GM19099 (cell line): Measurements from ENCODE around the gene SSR1.

Experiments used
- POLR2A ChIP-seq: IDR thresholded peaks from 3 replicates; pipeline ENCODE4 v1.6.1; 2011; ENCODE audit warnings: low read depth; ENCODE audit not compliant: insufficient read length; ENCODE audit errors: extremely low read depth

SSR1 gene

DNA sequence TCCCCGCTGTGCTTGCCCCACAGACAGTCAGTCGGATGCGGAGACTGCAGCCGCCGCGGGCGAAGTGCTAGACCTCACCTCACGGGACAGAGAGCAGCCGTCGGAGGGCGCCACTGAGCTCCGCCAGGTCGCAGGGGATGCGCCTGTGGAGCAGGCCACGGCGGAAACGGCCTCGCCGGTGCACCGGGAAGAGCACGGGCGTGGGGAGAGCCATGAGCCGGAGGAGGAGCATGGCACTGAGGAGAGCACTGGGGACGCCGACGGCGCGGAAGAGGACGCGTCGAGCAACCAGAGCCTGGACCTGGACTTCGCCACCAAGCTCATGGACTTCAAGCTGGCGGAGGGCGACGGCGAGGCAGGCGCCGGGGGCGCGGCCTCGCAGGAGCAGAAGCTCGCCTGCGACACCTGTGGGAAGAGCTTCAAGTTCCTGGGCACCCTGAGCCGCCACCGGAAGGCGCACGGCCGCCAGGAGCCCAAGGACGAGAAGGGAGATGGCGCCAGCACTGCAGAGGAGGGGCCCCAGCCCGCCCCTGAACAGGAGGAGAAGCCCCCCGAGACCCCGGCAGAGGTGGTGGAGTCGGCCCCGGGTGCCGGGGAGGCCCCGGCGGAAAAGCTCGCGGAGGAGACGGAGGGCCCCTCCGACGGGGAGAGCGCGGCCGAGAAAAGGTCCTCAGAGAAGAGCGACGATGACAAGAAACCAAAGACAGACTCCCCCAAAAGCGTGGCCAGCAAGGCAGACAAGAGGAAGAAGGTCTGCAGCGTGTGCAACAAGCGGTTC lies 66.4 kb downstream of the SSR1 start:
- TF ChIP-seq POLR2A = no peak

DNA sequence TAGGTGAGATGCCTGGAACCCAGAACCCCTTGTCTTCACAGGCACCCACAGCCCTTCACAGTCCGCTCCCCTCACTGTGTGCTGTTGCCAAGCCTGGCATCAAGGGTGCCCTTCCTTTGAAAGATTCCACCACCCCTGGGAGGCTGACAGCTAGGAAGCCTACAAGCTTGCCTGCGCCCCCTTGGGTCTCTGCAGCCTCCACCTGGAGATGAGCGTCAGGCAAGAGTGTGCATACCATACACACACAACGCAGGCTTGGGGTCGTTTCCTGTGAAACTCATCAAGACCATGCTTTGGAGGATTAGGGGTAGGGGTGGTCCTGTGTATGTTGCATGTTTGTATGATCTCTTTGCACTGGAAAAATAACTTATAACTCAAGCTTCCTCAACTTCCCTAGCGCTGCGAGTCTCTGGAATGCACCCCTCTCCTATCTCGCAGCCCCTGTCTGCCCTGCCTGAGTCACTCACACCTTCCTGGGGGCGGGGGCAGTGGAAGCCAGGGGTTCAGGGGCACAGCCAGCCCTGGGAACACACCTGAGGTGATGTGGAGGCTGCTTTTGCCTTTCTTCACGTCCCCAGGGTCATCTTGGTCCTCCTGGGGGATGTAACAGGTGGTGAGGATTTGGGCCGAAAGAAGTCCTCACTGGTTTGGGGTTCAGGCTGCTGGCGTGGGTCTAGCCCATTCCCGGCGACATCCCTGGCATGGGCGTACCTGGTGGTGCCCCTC lies 67.2 kb downstream of the SSR1 start:
- no peak for TF ChIP-seq POLR2A

DNA sequence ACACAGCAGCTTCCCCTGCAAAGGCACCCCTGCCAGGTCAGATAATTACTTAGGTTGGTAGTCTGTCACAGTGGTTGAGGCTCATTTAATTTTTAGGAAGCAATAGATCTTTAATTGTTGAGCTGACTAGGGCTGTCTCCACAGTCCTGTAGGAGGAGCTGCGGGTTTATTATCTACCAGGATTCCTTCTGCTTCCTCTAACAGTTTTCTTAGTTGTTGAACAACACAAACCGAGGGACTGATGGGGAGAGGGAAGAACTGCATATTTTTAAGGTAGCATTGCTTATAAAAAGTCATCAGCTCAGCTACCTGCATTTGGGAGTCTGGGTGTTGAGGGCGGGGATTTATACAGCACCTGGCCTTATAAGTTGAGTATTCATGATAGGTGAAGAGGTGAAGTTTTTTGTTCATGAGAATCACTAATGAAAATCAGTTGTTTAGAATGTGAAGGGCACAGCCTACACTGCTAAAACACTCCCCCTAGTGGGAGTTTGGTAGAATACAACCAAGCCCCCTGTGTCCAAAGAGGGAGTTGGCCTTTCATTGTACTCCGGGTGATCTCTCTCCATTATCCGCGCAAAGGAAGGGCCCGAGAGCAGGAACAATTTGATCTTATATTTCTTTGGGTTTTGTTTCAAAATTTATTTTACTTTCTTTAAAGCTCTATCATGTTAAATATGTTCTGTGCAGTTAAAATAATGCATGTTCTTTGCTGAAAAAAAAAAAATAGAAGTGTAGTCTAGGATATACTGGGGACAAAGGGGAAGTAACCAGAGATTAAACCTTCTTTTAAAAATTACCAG lies 69.6 kb downstream of the SSR1 start:
- no peak for TF ChIP-seq POLR2A

DNA sequence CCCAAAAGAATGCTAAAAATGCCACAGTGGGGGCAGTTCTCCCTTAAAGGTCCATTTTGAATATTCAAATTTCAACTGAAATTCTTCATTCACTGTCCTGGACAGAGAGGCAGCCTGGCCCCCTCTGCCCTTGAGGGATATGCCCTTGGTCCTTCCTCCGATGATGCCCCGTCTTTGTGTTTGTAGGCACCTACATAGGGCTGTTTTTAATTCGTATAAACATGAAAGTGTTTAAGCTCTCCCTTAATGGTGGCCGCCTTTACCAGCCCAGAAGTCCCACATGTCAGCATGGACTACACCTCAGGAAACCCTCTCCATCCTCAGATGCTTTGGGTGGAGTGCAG lies 70.2 kb downstream of the SSR1 start:
- no peak for TF ChIP-seq POLR2A

DNA sequence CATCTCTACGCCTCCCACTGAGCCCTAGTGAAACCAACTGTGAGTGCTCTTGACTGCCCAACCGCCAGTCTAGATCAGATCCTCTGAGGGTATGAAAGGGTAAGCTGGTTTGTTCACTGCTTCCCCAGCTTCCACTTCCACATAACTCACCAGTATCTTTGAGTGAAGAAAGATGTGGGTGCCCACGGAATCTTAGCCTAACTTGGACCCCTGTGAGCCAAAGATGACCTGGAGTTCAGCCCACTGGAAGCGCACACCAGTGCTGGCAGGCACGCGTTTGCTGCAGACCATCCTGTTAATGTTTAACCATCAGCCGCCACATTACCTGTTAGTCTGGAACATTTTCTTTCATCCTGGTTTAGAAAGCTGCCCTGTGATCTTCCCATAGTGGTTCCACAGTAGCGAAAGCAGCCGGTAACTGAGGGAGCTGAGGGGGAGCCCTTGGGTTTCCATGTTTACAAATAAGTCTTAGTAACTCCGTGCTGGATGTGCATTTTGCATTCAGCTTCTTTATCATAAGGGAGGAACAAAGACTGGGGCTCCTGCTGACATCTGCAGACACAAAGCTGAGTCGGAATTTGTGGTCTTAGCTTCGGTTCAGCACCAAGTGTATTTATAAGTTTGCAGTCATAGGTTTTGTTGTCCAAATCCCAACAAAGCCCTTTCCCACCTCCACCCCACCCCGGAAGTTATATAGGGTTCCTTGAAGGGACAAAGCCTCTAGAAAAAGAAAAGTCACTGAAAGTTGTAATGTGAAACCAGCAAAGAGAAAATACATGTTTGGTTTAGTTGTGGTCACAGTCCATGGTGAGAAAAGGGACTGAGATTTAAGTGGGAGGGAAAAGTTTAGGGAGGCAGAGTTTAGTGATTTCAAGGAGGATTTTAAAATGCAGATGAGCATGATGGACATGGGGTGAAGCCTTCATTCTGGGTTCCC lies 71.0 kb downstream of the SSR1 start:
- TF ChIP-seq POLR2A = no peak

DNA sequence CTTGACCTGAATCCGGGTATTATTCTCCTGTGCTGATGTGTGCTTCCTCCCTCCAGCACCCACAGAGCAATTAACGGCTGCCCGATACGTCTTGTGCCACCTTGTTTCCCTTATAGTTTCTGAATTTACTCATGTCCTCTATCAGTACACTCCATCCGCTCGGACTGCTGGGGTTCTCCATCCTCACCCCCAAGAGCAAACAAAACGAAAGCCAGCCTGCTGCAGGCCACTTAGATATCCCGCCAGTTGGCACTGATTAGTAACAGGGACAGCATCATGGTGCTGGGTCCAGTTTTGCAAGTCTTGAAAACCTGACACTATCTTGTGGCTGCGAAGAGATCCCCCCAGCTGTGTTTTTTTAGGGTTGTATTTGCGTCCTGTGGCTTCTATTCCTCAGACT lies 71.8 kb downstream of the SSR1 start:
- TF ChIP-seq POLR2A = no peak

DNA sequence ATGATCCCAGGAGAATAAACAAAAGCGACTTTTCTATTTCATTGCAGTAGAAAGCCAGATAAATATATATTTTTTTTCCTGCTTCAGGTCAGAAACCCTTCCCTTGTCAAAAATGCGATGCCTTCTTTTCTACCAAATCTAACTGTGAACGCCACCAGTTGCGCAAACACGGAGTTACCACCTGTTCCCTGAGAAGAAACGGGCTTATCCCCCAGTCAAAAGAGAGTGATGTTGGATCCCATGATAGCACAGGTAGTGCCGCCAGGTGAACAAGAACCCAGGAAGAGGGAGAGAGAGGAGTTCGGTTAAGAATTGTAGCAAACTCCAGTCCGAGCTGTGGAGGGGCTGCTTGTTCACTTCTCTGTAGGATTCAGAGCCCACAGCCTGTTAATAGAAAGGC lies 72.6 kb downstream of the SSR1 start:
- TF ChIP-seq POLR2A = no peak

DNA sequence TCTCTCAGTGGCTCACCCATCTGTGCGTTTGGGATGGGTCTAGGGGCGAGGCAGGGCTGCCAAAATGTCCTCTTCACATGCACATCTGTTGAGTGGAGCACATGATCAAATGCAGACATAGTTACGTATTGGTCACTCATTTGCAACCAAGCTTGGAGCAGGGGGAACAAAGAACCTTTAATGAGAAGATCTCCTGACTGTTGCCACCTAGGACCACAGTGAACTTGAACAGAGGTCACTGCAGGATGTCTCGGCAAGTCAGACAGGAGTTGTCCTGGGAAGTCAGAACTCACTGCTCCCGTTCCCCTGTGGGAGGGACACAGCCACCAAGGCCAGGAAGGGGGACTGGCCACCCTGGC lies 73.4 kb downstream of the SSR1 start:
- TF ChIP-seq POLR2A = no peak

DNA sequence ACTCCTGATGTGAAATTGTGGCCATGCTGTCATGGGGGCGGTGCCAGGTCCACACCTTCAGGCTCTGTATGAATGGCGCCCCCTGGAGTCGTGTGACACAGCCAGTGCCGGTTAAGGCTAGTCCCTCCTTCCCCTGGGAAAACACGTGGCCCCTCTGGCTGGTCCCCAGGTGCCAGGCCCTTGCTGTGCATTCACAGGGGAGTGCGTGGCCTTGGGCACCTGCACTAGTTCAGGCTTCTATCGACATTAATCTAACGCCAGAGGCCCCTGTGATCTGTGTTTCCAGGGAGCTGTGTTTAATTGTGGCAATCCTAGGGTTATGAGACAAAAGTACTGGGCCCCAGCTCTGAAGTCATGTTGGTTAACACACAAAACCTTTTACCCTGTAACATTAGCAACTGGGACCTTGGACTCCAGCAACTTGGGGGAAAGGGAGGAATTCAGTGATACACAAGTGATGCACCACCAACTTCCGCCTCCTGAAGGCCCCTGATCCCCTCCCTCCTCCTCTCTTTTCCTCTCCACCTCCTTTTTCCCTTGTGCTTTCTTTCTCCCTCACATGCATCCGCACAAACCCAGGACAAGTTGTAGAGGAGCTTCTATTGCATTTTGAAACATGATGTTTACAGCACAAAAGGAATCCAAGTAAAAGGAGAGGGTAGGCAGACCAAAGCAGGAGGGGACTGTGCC lies 74.0 kb downstream of the SSR1 start:
- no peak for TF ChIP-seq POLR2A

DNA sequence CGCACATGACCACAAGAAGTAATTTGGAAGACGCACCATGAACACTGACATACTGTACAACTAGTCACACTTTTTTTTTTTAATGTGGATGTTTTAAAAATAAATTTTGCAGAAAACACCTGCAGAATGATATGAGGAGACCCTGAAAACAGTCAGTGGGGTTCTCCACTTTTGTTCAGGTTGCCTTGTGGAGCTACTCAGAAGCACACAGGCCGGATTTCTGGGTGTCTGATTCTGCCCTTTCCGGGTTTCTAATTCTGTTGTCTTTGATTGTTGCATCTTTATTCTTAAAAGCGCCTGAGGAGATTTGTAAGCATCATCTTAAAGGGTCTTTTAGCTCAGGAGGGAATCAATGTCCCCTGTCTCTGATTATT lies 74.5 kb downstream of the SSR1 start:
- no peak for TF ChIP-seq POLR2A

DNA sequence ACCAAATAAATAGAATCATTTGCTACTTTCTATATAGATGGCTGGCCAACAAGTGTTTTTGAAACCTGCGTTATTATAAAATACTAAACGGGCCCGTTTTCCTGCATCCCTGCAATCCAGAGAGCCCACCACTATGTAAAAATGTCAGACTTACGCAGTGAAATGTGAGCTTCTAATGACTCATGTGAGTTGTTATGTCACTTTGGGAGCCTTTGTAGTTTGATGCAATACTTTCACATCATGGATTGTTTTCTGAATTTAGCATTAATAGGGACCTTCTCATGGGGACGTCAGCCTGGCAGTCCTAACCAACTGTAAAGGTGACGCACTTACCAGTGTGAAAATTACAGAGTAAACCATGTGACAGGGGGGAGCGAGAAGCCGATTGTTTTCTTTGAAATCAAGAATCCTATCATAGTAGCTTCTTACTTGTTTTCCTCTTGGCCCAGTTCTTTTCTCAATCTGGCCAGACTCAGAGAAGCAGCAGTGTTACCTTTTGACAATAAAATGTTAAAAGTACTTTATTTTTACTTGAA lies 75.3 kb downstream of the SSR1 start:
- no peak for TF ChIP-seq POLR2A

DNA sequence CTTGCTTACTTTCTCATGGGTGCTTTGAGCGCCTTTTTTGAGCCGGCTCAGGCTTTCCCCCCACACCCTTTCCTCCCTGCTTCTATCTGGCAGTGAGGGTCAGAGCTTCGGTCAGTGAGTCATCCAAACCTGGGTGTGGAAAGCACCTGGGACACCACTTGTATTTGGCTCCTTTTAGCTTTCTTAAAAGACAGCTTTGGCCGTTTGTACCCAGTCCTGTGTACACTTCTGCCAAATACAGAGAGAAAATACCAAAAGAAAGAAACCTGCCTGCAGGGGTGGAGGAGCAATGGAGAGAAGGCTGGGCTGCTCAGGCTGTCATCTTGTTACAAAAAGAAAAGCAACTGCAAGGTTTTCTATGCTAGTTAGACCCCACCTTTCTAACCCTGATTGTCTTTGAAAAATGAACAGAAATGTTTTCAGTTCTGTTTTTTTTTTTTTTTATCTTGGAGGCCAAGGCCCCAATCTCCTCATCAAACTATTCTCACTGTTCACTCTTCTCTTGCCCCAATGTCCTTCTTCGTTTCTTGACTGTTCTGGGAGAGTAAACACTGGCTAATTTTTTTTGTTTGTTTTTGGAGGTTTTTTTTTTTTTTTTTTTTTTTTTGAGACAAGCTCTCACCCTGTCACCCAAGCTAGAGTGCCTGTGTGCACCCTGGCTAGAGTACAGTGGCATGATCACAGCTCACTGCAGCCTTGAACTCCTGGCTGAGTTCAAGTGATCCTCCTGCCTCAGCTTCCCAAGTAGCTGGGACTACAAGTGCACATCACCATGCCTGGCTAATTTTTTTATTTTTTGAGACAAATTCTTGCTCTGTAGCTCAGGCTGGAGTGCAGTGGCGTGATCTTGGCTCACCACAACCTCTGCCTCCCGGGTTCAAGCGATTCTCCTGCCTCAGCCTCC lies 76.4 kb downstream of the SSR1 start:
- TF ChIP-seq POLR2A = no peak

DNA sequence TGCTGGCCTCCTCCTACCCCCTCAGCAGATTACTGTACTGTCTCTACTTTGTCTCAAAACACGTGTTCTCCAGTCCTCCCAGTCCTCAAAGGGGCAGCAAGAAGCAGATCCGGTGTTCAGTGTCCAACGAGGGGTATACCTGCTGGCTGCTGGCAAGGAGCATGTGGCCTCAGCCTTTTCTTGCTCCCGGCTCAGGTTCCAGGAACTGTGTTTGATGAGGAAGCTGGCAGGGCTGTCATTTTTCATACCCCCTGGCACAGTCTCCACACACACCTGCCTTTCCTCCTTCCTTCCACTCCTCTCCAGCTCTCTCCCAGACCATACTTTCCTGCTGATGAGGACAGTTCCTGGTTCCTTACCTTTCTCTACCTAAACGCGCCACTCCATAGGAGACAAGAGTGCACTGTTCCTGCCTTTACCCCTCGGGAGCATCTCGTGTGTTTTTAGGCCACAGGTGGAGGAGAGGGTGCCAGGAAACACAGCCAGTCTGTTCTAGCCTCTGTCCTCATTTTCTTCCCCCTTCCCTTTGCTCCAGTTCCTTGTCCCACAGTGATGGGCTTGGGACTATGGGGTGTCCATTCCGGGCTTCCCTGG lies 77.2 kb downstream of the SSR1 start:
- no peak for TF ChIP-seq POLR2A
